Tibial nerve (tissue), 4 donors: Measurements from ENCODE around the gene ALOXE3. TPM values are rescaled to one million over a fixed set of nuclear protein-coding genes. Genes with fewer than 3 reads are reported as not detected.

Source experiments
- DNase-seq, 2 donors: peaks; one replicate each; pipeline ENCODE4 v3.0.0-alpha.2; 2019; ENCODE audit warnings: low spot score in 2 of 2
- H3K27ac ChIP-seq, 4 donors: fragments of 200-600 bp; sonication (generic) in 3 of 4; one replicate each; pipeline ENCODE4 v1.5.1; 2017 to 2019; ENCODE audit warnings: mild to moderate bottlenecking in 1 of 4
- H3K27me3 ChIP-seq, 2 donors: fragments of 200-600 bp; sonication (generic) in 1 of 2; one replicate each; pipeline versions ENCODE4 v1.5.1 to v1.6.0; 2017 to 2019
- H3K36me3 ChIP-seq, 3 donors: fragments of 200-600 bp; sonication (generic); one replicate each; pipeline ENCODE4 v1.5.1; 2018 to 2019
- H3K4me1 ChIP-seq, 4 donors: fragments of 200-600 bp; sonication (generic) in 3 of 4; one replicate each; pipeline ENCODE4 v1.5.1; 2017 to 2019
- H3K4me3 ChIP-seq, 4 donors: fragments of 200-600 bp; sonication (generic) in 3 of 4; one replicate each; pipeline ENCODE4 v1.5.1; 2017 to 2019; ENCODE audit warnings: mild to moderate bottlenecking in 1 of 4, moderate library complexity in 1 of 4
- H3K9me3 ChIP-seq, 4 donors: fragments of 200-600 bp; sonication (generic) in 3 of 4; one replicate each; pipeline ENCODE4 v1.5.1; 2017 to 2019
- CTCF ChIP-seq, 5 experiments: fragments of 200-600 bp in 3 of 5; fragments of 450-650 bp in 2 of 5; sonication (generic) in 3 of 5; IDR thresholded peaks; one replicate each; pipeline ENCODE4 v1.5.1; 2016 to 2019; ENCODE audit warnings: antibody characterized with exemption in 5 of 5, mild to moderate bottlenecking in 3 of 5, moderate library complexity in 2 of 5
- EP300 ChIP-seq, 2 donors: sonication (generic); formaldehyde crosslinking; IDR thresholded peaks; one replicate each; pipeline ENCODE4 v1.6.1; 2017; ENCODE audit warnings: antibody characterized with exemption in 2 of 2, mild to moderate bottlenecking in 1 of 2
- POLR2A ChIP-seq, 2 donors: fragments of 450-650 bp; IDR thresholded peaks; one replicate each; pipeline ENCODE4 v1.6.1; 2017; ENCODE audit warnings: antibody characterized with exemption in 2 of 2, mild to moderate bottlenecking in 2 of 2, moderate library complexity in 2 of 2
- WGBS, 2 donors: methylation state at CpG; one replicate each; pipeline ENCODE4 v1.1.5; 2018; 5-methylcytosine and 5-hydroxymethylcytosine counted together
- total RNA-seq, 4 donors: library from RNA; depleted of rRNA; stranded (reverse); fragments of >200 nt; gene quantifications; one replicate each; pipeline ENCODE4 v1.1.0, GENCODE V29; 2016

Gene ALOXE3
- total RNA-seq, 4 donors from 2014 or later: not detected

DNA sequence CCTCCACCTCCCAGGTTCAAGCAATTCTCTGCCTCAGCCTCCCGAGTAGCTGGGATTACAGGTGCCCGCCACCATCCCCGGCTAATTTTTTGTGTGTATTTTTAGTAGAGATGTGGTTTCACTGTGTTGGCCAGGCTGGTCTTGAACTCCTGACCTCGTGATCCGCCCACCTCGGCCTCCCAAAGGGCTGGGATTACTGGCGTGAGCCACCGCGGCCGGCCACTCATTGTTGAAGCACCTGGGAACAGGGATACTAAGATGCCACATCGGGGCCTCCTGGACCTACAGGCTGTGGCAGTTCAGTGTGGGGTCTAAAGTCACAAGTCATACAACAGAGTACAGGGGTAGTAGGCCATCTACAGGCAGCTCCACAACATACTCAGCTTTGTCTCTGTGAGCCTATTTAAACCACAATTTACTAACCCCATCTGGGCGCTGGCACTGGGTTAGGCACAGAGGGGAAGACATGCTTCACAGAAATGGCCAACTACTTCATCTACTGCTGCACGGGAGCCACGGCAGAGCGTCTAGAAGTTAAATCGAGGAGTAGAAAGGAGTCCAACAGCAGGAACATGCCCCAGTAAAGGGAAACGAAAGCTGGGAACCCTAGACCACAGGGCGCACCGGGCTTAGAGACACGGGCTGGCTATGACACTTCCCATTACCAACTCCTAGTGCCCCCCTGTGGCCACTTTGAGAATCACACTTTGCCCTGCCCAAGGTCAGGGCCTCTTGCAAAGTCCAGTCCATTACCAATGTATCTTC, 40.1 kb upstream of the ALOXE3 start:
- Histone ChIP-seq H3K36me3 (peaks cover 0 to 24% (median 3%) of the 10 kb centered on the region in 3 donors), H3K27me3 (no peaks in the 10 kb centered on the region), H3K9me3 (no peaks in the 10 kb centered on the region), H3K4me3 (no peak overlapping the region), H3K27ac (peak overlapping the region; percentile 98 to 100 (median 100)), H3K4me1 (peaks cover 0 to 57% (median 38%) of the 10 kb centered on the region in 4 donors)
- DNase-seq: peak; percentile 96 to 98
- 39 to 46% methylated on average over 19 to 20 of the region's 20 CpGs for WGBS, 2 donors
- TF ChIP-seq CTCF (IDR thresholded peaks at IDR 0.05) (peak; percentile 90 to 96 (median 94)), EP300 (IDR thresholded peaks at IDR 0.05) (peak; percentile 64 to 76), POLR2A (IDR thresholded peaks at IDR 0.05) (peak in 1 of 2 donors; percentile 29)

DNA sequence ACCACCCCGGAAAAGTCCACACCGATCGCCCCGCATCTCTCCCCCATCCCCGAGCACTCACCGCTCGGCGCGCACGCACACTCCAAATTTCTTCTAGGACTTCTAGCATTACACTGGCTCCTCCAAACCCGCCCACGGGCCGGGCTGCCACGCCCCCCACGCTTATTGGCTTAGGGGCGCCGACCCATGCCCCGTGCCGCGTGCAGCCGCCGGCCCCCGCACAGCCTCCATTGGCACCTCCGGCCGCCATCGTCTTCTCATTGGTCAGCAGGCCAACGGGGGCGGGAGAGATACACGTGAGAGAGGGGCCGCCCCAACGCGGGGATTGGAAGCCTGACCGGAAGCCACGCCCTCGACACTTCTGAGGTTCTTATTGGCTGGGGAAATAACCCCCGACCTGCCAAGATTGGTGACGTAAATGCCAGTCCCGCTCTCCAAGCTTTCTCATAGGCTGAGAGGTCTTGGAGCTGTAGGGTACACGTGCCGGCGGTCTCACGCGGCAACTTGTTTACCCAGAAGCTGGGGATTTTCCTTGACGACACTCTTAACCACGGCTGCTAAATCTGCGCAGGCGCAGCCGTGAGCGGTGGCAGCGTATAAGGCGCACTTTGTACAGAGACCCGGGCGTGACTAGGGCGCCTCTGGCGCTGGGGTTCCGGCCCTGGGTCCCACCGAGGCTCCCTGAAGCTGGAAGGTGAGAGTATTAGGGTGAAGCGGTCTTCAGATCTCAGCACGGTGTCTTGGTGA, 38.1 kb upstream of the ALOXE3 start:
- H3K9me3 ChIP-seq: no peaks in the 10 kb centered on the region
- H3K27me3 ChIP-seq: no peaks in the 10 kb centered on the region
- H3K27ac ChIP-seq: peak overlapping the region; percentile 99 to 100 (median 100)
- H3K4me3 ChIP-seq: peak overlapping the region; percentile 81 to 92 (median 89)
- peak; percentile 100 for DNase-seq
- 1% methylated on average over 39 to 58 of the region's 59 CpGs for WGBS, 2 donors
- H3K4me1 ChIP-seq: peaks cover 3 to 56% (median 41%) of the 10 kb centered on the region in 4 donors
- TF ChIP-seq CTCF (IDR thresholded peaks at IDR 0.05) (peak in 3 of 5 experiments; percentile 8 to 33 (median 25)), POLR2A (IDR thresholded peaks at IDR 0.05) (peak; percentile 100), EP300 (IDR thresholded peaks at IDR 0.05) (peak; percentile 98 to 100)
- peaks cover 0 to 26% (median 3%) of the 10 kb centered on the region in 3 donors for H3K36me3 ChIP-seq

DNA sequence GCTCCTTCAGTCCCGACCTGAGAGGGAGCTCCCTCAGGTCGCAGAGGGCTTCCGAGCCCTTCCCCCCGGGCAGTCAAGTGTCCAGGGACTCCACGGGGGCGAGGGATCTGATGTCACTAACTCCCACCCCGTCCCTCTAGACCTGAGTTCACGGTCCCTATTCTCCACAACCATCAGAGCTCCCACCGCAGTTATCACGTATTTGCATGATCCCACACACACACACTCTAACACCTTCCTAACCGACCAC, 37.6 kb upstream of the ALOXE3 start:
- Histone ChIP-seq H3K4me1 (peaks cover 3 to 52% (median 42%) of the 10 kb centered on the region in 4 donors), H3K27ac (peak overlapping the region; percentile 98 to 100 (median 100)), H3K27me3 (no peaks in the 10 kb centered on the region), H3K9me3 (no peaks in the 10 kb centered on the region), H3K36me3 (peaks cover 0 to 21% (median 2%) of the 10 kb centered on the region in 3 donors), H3K4me3 (peak overlapping the region; percentile 81 to 92 (median 89))
- DNase-seq: no peak
- 0 to 2% methylated on average over 8 to 11 of the region's 11 CpGs for WGBS, 2 donors
- TF ChIP-seq CTCF (IDR thresholded peaks at IDR 0.05): no peak
- TF ChIP-seq POLR2A (IDR thresholded peaks at IDR 0.05): no peak
- no peak for TF ChIP-seq EP300 (IDR thresholded peaks at IDR 0.05)

DNA sequence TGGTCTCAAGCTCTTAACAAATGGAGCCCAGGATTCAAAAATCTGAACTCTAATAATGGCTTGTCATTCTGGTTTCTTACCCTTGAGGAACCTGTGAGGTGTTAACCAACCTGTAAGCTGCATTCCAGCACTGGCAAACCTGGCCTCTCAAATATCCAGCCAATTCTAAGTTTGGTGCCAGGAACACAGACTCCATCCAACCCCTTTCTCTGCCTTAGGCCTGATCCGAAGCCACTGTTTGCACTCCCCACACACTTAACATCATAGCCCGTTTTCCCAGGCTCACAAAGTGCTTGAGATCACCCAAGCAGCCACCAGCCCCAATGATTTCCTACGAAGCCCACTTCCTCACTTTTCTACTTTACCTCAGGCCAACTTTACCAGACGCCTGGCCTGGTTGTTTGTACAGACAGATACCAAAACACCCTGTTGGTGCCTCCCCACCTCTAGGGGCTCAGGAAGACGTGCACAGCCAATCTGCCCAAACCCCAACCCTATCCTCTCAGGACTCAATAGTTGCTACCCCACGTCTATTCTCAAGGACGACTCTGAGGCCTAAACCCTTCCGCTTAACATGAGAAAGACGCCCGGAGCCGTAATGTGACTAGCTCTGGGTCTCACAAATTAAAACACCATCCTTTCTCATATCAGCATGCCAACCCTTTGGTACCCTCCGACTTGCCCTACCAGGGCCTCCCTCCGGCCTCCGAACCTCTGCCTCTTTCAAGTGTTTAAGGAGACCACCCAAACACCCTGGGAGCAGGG, 37.1 kb upstream of the ALOXE3 start:
- Histone ChIP-seq H3K4me3 (peak overlapping the region; percentile 81 to 92 (median 89)), H3K36me3 (peaks cover 0 to 20% (median 0%) of the 10 kb centered on the region in 3 donors), H3K9me3 (no peaks in the 10 kb centered on the region), H3K27ac (peak overlapping the region; percentile 98 to 100 (median 100)), H3K27me3 (no peaks in the 10 kb centered on the region), H3K4me1 (peaks cover 3 to 52% (median 42%) of the 10 kb centered on the region in 4 donors)
- 14 to 21% methylated on average over 14 of the region's 14 CpGs for WGBS, 2 donors
- peak in 1 of 2 donors; percentile 40 for DNase-seq
- TF ChIP-seq POLR2A (IDR thresholded peaks at IDR 0.05): no peak
- TF ChIP-seq EP300 (IDR thresholded peaks at IDR 0.05): no peak
- no peak for TF ChIP-seq CTCF (IDR thresholded peaks at IDR 0.05)
